ENCODE data around the gene HOXC10. TPM values are rescaled to one million over a fixed set of nuclear protein-coding genes. Genes with fewer than 3 reads are reported as not detected.

The HOXC10 gene
- total RNA-seq, 1 experiment from 2014 or later, result 3.8 TPM

GRCh38 chr12:54001283-54002187, 16.6 kb downstream of the HOXC10 start:
- ChIA-PET CTCF (interaction anchor here (0.7 to 4.7 kb wide), 5 partner anchors 17 to 206 kb away, joined by 3 to 22 read pairs (median 5); partner anchors contain the start of gene HOXC10), POLR2A (interaction anchor here (1.8 kb wide), 1 partner anchor 16 kb away, joined by 23 read pairs; no protein-coding TSS in a partner anchor), RAD21 (ENCODE audit: low non-redundant PET in 1 of 2, low total read pairs in 2 of 2, uncharacterized antibody in 2 of 2, unreplicated experiment in 2 of 2) (no interaction called here)
- Histone ChIP-seq H4K20me1 (ENCODE audit: insufficient read depth) (no peaks in the 10 kb centered on the region), H3K27me3 (ENCODE audit: insufficient read depth, low read length) (no peaks in the 10 kb centered on the region), H3K4me3 (replicated peaks in 1 of 2; ENCODE audit: low read depth in 1 of 2, low read length in 2 of 2) (peak overlapping the region; percentile 82 to 84), H3K4me2 (ENCODE audit: low read length) (peak overlapping the region; percentile 88), H3K27ac (ENCODE audit: low read depth, low read length) (no peak overlapping the region; the same call in 1 of the 2 replicates), H2AFZ (ENCODE audit: low read depth, low read length, poor library complexity, severe bottlenecking) (no peak overlapping the region), H3K9me3 (ENCODE audit: control insufficient read depth in 1 of 2, insufficient read depth in 1 of 2, low read depth in 1 of 2, low read length in 2 of 2) (no peaks in the 10 kb centered on the region), H3K9me2 (ENCODE audit: insufficient read depth) (no peaks in the 10 kb centered on the region), H3K9ac (ENCODE audit: low read length) (peak overlapping the region; percentile 94), H3K79me2 (ENCODE audit: insufficient read depth, low read length) (peaks cover 40% of the 10 kb centered on the region), H3K4me1 (ENCODE audit: control insufficient read depth in 1 of 2, insufficient read depth in 2 of 2, low read length in 2 of 2) (peaks cover 17 to 37% of the 10 kb centered on the region in 2 experiments), H3K36me3 (ENCODE audit: control insufficient read depth in 1 of 2, insufficient read depth in 2 of 2, low read length in 2 of 2) (peaks cover 0 to 6% of the 10 kb centered on the region in 2 experiments; a peak in 1 of 4 replicates)
- no TSS peak for BruUV-seq (replicated peaks)
- intact Hi-C loops (cut with micrococcal nuclease), result no loop called here
- DNase-seq (ENCODE audit: low read depth, low spot score), result no peak
- no peak for ATAC-seq
- TF ChIP-seq CEBPB (IDR thresholded peaks at IDR 0.05; ENCODE audit: low read depth), result no peak
- TF ChIP-seq ZBTB33 (IDR thresholded peaks at IDR 0.05; ENCODE audit: extremely low read depth, insufficient replicate concordance, low read length), result no peak
- TF ChIP-seq SRF (IDR thresholded peaks at IDR 0.05; ENCODE audit: low read depth), result no peak
